ENCODE measurements around the gene ZSCAN10.

Gene ZSCAN10

GRCh38 chr16:3112058-3112880 lies 13.2 kb upstream of the ZSCAN10 start, which contains the start of gene ZNF205:
Gene ZNF205, plus strand, starts transcription at chr16:3112586. Its CDS starts 845 bp downstream, at chr16:3113431.
- DNase-seq (ENCODE audit: low read depth) = no peak

- peak; percentile 87 for DNase-seq (ENCODE audit: low read depth)
Observed at GRCh38 chr16:3106205-3106928, 7.3 kb upstream of the ZSCAN10 start.

- DNase-seq (ENCODE audit: low read depth) = no peak
Observed at GRCh38 chr16:3101841-3102470, 2.9 kb upstream of the ZSCAN10 start.

GRCh38 chr16:3101018-3101840 lies 2.1 kb upstream of the ZSCAN10 start:
- DNase-seq (ENCODE audit: low read depth) = no peak

GRCh38 chr16:3099732-3100499 lies 822 bp upstream of the ZSCAN10 start:
- peak; percentile 83 for DNase-seq (ENCODE audit: low read depth)

GRCh38 chr16:3099395-3099731 lies 269 bp upstream of the ZSCAN10 start:
- DNase-seq (ENCODE audit: low read depth) = no peak

- no peak for DNase-seq (ENCODE audit: low read depth)
Observed at GRCh38 chr16:3097266-3097665, 1.8 kb downstream of the ZSCAN10 start.

- no peak for DNase-seq (ENCODE audit: low read depth)
Observed at GRCh38 chr16:3096362-3096761, 2.7 kb downstream of the ZSCAN10 start.

GRCh38 chr16:3095869-3096268 lies 3.2 kb downstream of the ZSCAN10 start:
- peak; percentile 43 for DNase-seq (ENCODE audit: low read depth)

- no peak for DNase-seq (ENCODE audit: low read depth)
Observed at GRCh38 chr16:3094289-3095027, 4.6 kb downstream of the ZSCAN10 start.

GRCh38 chr16:3092501-3092941 lies 6.6 kb downstream of the ZSCAN10 start:
- no peak for DNase-seq (ENCODE audit: low read depth)

- no peak for DNase-seq (ENCODE audit: low read depth)
Observed at GRCh38 chr16:3091551-3091950, 7.5 kb downstream of the ZSCAN10 start.

- no peak for DNase-seq (ENCODE audit: low read depth)
Observed at GRCh38 chr16:3089717-3090592, 9.1 kb downstream of the ZSCAN10 start.

- DNase-seq (ENCODE audit: low read depth) = no peak
Observed at GRCh38 chr16:3088925-3089716, 10.0 kb downstream of the ZSCAN10 start.

- DNase-seq (ENCODE audit: low read depth) = no peak
Observed at GRCh38 chr16:3088450-3088849, 10.6 kb downstream of the ZSCAN10 start.

GRCh38 chr16:3087243-3088235 lies 11.6 kb downstream of the ZSCAN10 start:
- no peak for DNase-seq (ENCODE audit: low read depth)

- DNase-seq (ENCODE audit: low read depth) = no peak
Observed at GRCh38 chr16:3086596-3087242, 12.4 kb downstream of the ZSCAN10 start.
